Heart left ventricle (tissue), 16 donors: Measurements from ENCODE around the gene DMD. TPM values are rescaled to one million over a fixed set of nuclear protein-coding genes. Genes with fewer than 3 reads are reported as not detected.

Experiments used
- ATAC-seq, 4 donors: fragments of 200-7000 bp; cut with Tn5 transposase; one replicate each; pipeline ENCODE4 v1.9.1; 2020 to 2022; ENCODE audit warnings: moderate library complexity in 4 of 4, mild to moderate bottlenecking in 3 of 4, moderate number of reproducible peaks in 1 of 4
- DNase-seq, 5 donors: peaks; one replicate each; pipeline ENCODE4 v3.0.0-alpha.2; 2020
- H3K27ac ChIP-seq, 12 donors: fragments of 200-600 bp; sonication (generic) in 4 of 12; one replicate each; pipeline versions ENCODE4 v1.5.0 to v1.8.0; 2016 to 2022; ENCODE audit warnings: mild to moderate bottlenecking in 2 of 12
- H3K27me3 ChIP-seq, 9 donors: fragments of 200-600 bp; sonication (generic) in 2 of 9; one replicate each; pipeline versions ENCODE4 v1.5.1 to v1.8.0; 2016 to 2022; ENCODE audit warnings: mild to moderate bottlenecking in 3 of 9
- H3K36me3 ChIP-seq, 9 donors: fragments of 200-600 bp; sonication (generic) in 2 of 9; one replicate each; pipeline versions ENCODE4 v1.5.0 to v1.8.0; 2018 to 2022; ENCODE audit warnings: mild to moderate bottlenecking in 2 of 9
- H3K4me1 ChIP-seq, 12 donors: fragments of 200-600 bp; sonication (generic) in 4 of 12; one replicate each; pipeline versions ENCODE4 v1.5.0 to v1.8.0; 2016 to 2022; ENCODE audit warnings: mild to moderate bottlenecking in 3 of 12
- H3K4me3 ChIP-seq, 12 donors: fragments of 200-600 bp; sonication (generic) in 4 of 12; one replicate each; pipeline versions ENCODE4 v1.5.0 to v1.8.0; 2017 to 2022; ENCODE audit warnings: mild to moderate bottlenecking in 9 of 12, moderate library complexity in 4 of 12
- H3K9me3 ChIP-seq, 12 donors: fragments of 200-600 bp; sonication (generic) in 4 of 12; one replicate each; pipeline versions ENCODE4 v1.5.0 to v1.8.0; 2016 to 2022; ENCODE audit warnings: mild to moderate bottlenecking in 1 of 12
- POLR2A ChIP-seq, 2 donors: fragments of 450-650 bp; IDR thresholded peaks; one replicate each; pipeline ENCODE4 v1.6.1; 2017; ENCODE audit warnings: antibody characterized with exemption in 2 of 2, mild to moderate bottlenecking in 2 of 2, moderate library complexity in 2 of 2
- whole genome bisulfite sequencing, 4 donors: extraction: QIAGEN DNeasy Blood & Tissue Kit in 2 of 4; methylation state at CpG; one replicate each; pipeline versions ENCODE4 v1.1.5 to v1.1.7; 2013 to 2018; 5-methylcytosine and 5-hydroxymethylcytosine counted together
- intact Hi-C, 10 donors: fragments of 100-400 bp; cut with DNase I; formaldehyde crosslinking; loops; one replicate each; pipeline versions ENCODE4 v1.11.1 to v1.14.2; 2022
- polyA plus RNA-seq, 2 donors: library from polyadenylated mRNA; stranded (reverse); fragments of 200-250 nt; gene quantifications; one replicate each; pipeline ENCODE4 v1.2.3, GENCODE V29; 2013
- total RNA-seq, 9 donors: library from RNA; depleted of rRNA in 2 of 9; stranded (reverse); fragments of >200 nt in 2 of 9; fragmentation: NEBNext Ultra II Directional in 3 of 9; extraction: Animal tissue kit (Norgen Biotek cat#: 25700) in 3 of 9; gene quantifications; one replicate each; pipeline versions ENCODE4 v1.1.0 to v1.2.4, GENCODE V29; 2016 to 2023
- TF ChIP-seq, protein P1 (sequence below), 12 donors: fragments of 200-600 bp; sonication (generic) in 4 of 12; IDR thresholded peaks; one replicate each; pipeline versions ENCODE4 v1.5.0 to v1.8.0; 2018 to 2022; ENCODE audit warnings: antibody characterized with exemption in 12 of 12, mild to moderate bottlenecking in 5 of 12
- donor health status: ischemic (EF 13 %, LVEDD 7.1; RV severe dilation, severe dysfunction).
- donor health status: healthy with polysubstance abuse.
- donor health status: DM: no; HTN: yes; CAD: no.
- donor health status: DM: no; HTN: no; CAD: no.
- donor health status: ischemic (EF 25% LVEDD 6.9; RV normal size, moderate dysfunction).
- donor health status: ischemic (EF 25% LVEDD 5.7; RV mildly dilated, moderate dysfunction).
- donor health status: healthy.
- donor health status: DM: yes; HTN: yes; CAD: no.
- donor health status: ischemic (EF 35%, LVEDD 5.7; RV mildly dilated, moderate dysfunction).
- donor health status: nonischemic (EF 11% LVEDD 7.7; RV severe dilation, severe dysfunction).
- donor health status: DM: yes; HTN: yes; CAD: no.
- donor health status: PGD.
- donor health status: ischemic (EF 29% LVEDD 5.4; RV normal size, mild dysfunction).
- donor health status: nonischemic (EF 23%, LVEDD 6.1; RV moderate dilation, normal function).

DMD gene
- total and polyA plus RNA-seq, 11 donors, result 34.7 to 236 (median 162) TPM

DNA sequence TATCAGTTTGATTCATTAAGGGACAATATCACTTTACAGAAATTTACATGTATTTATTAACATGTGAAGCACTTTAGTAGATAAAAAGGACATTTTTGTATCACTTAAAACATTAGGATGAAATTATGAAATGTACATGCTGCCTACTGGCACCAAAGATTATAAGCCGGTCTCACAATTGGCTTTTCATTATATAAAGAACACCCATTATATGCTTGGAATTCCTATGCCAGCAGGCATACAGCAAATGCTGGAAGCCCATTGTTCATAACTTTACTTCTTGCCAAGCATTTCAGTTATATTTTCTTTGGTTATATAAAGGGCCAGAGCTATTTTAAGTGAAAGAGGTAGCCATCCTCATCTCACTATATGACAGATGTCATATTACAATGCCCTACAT lies 145.9 kb downstream of the DMD start:
- Histone ChIP-seq H3K4me1 (no peaks in the 10 kb centered on the region), H3K9me3 (no peaks in the 10 kb centered on the region), H3K36me3 (no peaks in the 10 kb centered on the region), H3K27ac (no peak overlapping the region), H3K27me3 (no peaks in the 10 kb centered on the region), H3K4me3 (no peak overlapping the region)
- ATAC-seq (no peak), DNase-seq (no peak)
- intact Hi-C loops, result no loop called here
- no peak for TF ChIP-seq POLR2A (IDR thresholded peaks at IDR 0.05)
- TF ChIP-seq, protein P1, sequence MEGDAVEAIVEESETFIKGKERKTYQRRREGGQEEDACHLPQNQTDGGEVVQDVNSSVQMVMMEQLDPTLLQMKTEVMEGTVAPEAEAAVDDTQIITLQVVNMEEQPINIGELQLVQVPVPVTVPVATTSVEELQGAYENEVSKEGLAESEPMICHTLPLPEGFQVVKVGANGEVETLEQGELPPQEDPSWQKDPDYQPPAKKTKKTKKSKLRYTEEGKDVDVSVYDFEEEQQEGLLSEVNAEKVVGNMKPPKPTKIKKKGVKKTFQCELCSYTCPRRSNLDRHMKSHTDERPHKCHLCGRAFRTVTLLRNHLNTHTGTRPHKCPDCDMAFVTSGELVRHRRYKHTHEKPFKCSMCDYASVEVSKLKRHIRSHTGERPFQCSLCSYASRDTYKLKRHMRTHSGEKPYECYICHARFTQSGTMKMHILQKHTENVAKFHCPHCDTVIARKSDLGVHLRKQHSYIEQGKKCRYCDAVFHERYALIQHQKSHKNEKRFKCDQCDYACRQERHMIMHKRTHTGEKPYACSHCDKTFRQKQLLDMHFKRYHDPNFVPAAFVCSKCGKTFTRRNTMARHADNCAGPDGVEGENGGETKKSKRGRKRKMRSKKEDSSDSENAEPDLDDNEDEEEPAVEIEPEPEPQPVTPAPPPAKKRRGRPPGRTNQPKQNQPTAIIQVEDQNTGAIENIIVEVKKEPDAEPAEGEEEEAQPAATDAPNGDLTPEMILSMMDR (IDR thresholded peaks at IDR 0.05), result no peak
- WGBS, 4 donors, result 46 to 77% (median 69%) methylated on average over 1 of the region's 1 CpG

DNA sequence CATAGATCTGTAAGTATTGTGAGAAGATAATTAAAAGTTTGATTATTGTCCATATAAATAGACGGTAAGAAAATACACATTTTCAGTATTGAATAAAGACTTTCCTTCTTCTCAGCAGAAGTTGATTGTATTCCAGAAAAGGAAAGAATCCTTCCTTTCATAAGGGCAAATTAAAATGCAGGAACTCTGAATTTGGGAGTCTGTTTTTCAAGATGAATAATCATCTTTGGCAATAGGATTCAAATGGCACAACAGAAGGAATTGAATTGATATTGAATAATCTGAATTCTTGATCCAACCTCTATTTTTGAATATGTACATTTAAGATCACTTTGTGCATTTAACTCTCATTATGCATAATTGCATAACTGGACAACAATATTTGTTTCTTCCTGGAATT lies 149.3 kb downstream of the DMD start:
- DNase-seq, result no peak
- Histone ChIP-seq H3K36me3 (no peaks in the 10 kb centered on the region), H3K4me3 (no peak overlapping the region), H3K27ac (no peak overlapping the region), H3K27me3 (no peaks in the 10 kb centered on the region), H3K4me1 (no peaks in the 10 kb centered on the region), H3K9me3 (no peaks in the 10 kb centered on the region)
- 83 to 91% (median 88%) methylated on average over 1 of the region's 1 CpG for WGBS, 4 donors
- ATAC-seq, result no peak
- intact Hi-C loops, result no loop called here
- no peak for TF ChIP-seq POLR2A (IDR thresholded peaks at IDR 0.05)
- TF ChIP-seq, protein P1 (IDR thresholded peaks at IDR 0.05), result no peak

DNA sequence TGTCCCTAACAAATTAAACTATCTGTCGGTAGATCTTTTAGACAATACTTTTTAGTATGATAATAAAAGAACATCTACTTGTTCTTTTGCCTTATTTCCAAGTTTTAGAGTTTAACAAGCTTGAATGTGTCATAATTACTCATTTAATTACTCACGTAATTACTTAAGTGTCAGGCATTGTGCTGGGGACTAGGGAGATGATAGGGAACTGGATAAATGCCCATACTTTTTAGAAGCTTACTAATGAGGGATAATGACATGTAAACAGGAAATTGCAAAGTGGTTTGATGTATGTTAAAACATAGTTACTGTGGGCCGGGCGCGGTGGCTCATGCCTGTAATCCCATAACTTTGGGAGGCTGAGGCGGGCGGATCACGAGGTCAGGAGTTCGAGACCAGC lies 158.3 kb downstream of the DMD start:
- H3K9me3 ChIP-seq, result no peaks in the 10 kb centered on the region
- no peaks in the 10 kb centered on the region for H3K4me1 ChIP-seq
- H3K27me3 ChIP-seq, result no peaks in the 10 kb centered on the region
- DNase-seq, result no peak
- H3K4me3 ChIP-seq, result no peak overlapping the region
- ATAC-seq, result no peak
- no peak overlapping the region for H3K27ac ChIP-seq
- intact Hi-C loops, result no loop called here
- no peak for TF ChIP-seq POLR2A (IDR thresholded peaks at IDR 0.05)
- TF ChIP-seq, protein P1 (IDR thresholded peaks at IDR 0.05), result no peak
- WGBS, 4 donors, result 86 to 89% (median 88%) methylated on average over 9 of the region's 9 CpGs
- no peaks in the 10 kb centered on the region for H3K36me3 ChIP-seq

DNA sequence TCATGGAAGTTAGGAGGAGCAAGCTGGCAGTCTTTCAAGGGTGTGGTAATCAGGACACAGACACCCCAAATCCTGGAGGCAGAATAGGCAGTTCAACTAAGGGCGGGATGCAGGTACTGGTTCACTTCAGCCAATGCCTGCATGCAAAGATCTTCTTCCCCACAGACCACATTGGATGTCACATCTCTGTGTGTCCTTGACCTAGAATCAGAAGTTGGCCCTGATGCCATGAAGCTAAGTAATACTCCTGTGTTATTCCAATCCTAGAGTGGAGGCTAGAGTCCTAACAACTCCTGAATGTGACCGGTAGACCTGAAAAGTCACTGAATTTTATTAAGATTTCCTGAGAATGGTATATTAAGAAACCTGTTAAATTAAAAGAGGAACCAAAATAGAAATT lies 165.5 kb downstream of the DMD start:
- Histone ChIP-seq H3K4me1 (no peaks in the 10 kb centered on the region), H3K27me3 (no peaks in the 10 kb centered on the region), H3K9me3 (no peaks in the 10 kb centered on the region), H3K27ac (no peak overlapping the region), H3K36me3 (peaks cover 0 to 3% (median 0%) of the 10 kb centered on the region in 9 donors), H3K4me3 (no peak overlapping the region)
- 73 to 84% (median 82%) methylated on average over 2 of the region's 2 CpGs for WGBS, 4 donors
- intact Hi-C loops, result no loop called here
- DNase-seq, result no peak
- TF ChIP-seq POLR2A (IDR thresholded peaks at IDR 0.05), result no peak
- TF ChIP-seq, protein P1 (IDR thresholded peaks at IDR 0.05), result no peak
- peak in 3 of 4 donors; percentile 45 to 55 (median 46) for ATAC-seq
